ENCODE data around the gene KCNH5. TPM values are rescaled to one million over a fixed set of nuclear protein-coding genes. Genes with fewer than 3 reads are reported as not detected.
"Not testable (repeated sequence)": the region's sequence is repeated elsewhere in the genome, so short reads cannot be mapped to it uniquely, and the experiment has no call there.

KCNH5 gene
- total RNA-seq, 2 experiments from 2014 or later, result not detected

GRCh38 chr14:62759796-62760195 is 285.5 kb downstream of the KCNH5 start:
- ChIA-PET POLR2A (no interaction called here), CTCF (ENCODE audit: unreplicated experiment) (no interaction called here)
- Histone ChIP-seq H3K79me2 (ENCODE audit: insufficient read depth, low read depth, low read length) (no peaks in the 10 kb centered on the region), H2AFZ (ENCODE audit: low read length) (no peak overlapping the region), H3K9me2 (ENCODE audit: insufficient read depth, low read length) (no peaks in the 10 kb centered on the region), H3K9me3 (ENCODE audit: low read length) (no peaks in the 10 kb centered on the region), H3K4me3 (ENCODE audit: low read depth, low read length, poor library complexity, severe bottlenecking) (no peak overlapping the region), H3K27ac (ENCODE audit: low read depth, low read length, poor library complexity, severe bottlenecking) (no peak overlapping the region), H3K4me2 (ENCODE audit: low read length) (no peak overlapping the region), H4K20me1 (ENCODE audit: insufficient read depth, low read length) (no peaks in the 10 kb centered on the region), H3K36me3 (ENCODE audit: insufficient read depth, low read length) (no peaks in the 10 kb centered on the region), H3K4me1 (ENCODE audit: insufficient read depth, low read length, poor library complexity, severe bottlenecking) (no peaks in the 10 kb centered on the region)
- TF ChIP-seq EZH2phosphoT487 (IDR thresholded peaks at IDR 0.05; ENCODE audit: borderline replicate concordance, low read depth, low read length) (no peak), CTCF (conservative IDR thresholded peaks at IDR 0.05; ENCODE audit: low read length) (no peak)
- BruUV-seq (replicated peaks), result no TSS peak
- intact Hi-C loops (cut with micrococcal nuclease; ENCODE audit: unreplicated experiment), result no loop called here
- DNase-seq (ENCODE audit: low spot score), result no peak

- POLR2A ChIA-PET, result interaction anchor here (0.8 kb wide), 1 partner anchor 17 kb away, joined by 3 read pairs; no protein-coding TSS in a partner anchor
- H3K27ac ChIP-seq (ENCODE audit: low read depth, low read length, poor library complexity, severe bottlenecking); H3K4me2 ChIP-seq (ENCODE audit: low read length); H3K79me2 ChIP-seq (ENCODE audit: insufficient read depth, low read depth, low read length); H3K36me3 ChIP-seq (ENCODE audit: insufficient read depth, low read length); BruUV-seq (replicated peaks); CTCF ChIA-PET (ENCODE audit: unreplicated experiment); DNase-seq (ENCODE audit: low spot score); H3K9me2 ChIP-seq (ENCODE audit: insufficient read depth, low read length); H4K20me1 ChIP-seq (ENCODE audit: insufficient read depth, low read length); H3K4me1 ChIP-seq (ENCODE audit: insufficient read depth, low read length, poor library complexity, severe bottlenecking); H3K9me3 ChIP-seq (ENCODE audit: low read length); H2AFZ ChIP-seq (ENCODE audit: low read length); intact Hi-C loops (cut with micrococcal nuclease; ENCODE audit: unreplicated experiment); H3K4me3 ChIP-seq (ENCODE audit: low read depth, low read length, poor library complexity, severe bottlenecking): not testable (repeated sequence)
Observed at GRCh38 chr14:62746881-62747280, 298.4 kb downstream of the KCNH5 start.

GRCh38 chr14:62745496-62745895 is 299.8 kb downstream of the KCNH5 start:
- Histone ChIP-seq H3K79me2 (ENCODE audit: insufficient read depth, low read depth, low read length) (no peaks in the 10 kb centered on the region), H2AFZ (ENCODE audit: low read length) (no peak overlapping the region), H3K9me3 (ENCODE audit: low read length) (no peaks in the 10 kb centered on the region), H3K4me2 (ENCODE audit: low read length) (no peak overlapping the region), H3K36me3 (ENCODE audit: insufficient read depth, low read length) (no peaks in the 10 kb centered on the region), H3K27ac (ENCODE audit: low read depth, low read length, poor library complexity, severe bottlenecking) (no peak overlapping the region), H3K4me3 (ENCODE audit: low read depth, low read length, poor library complexity, severe bottlenecking) (no peak overlapping the region), H3K9me2 (ENCODE audit: insufficient read depth, low read length) (no peaks in the 10 kb centered on the region), H4K20me1 (ENCODE audit: insufficient read depth, low read length) (no peaks in the 10 kb centered on the region), H3K4me1 (ENCODE audit: insufficient read depth, low read length, poor library complexity, severe bottlenecking) (no peaks in the 10 kb centered on the region)
- ChIA-PET CTCF (ENCODE audit: unreplicated experiment) (no interaction called here), POLR2A (no interaction called here)
- intact Hi-C loops (cut with micrococcal nuclease; ENCODE audit: unreplicated experiment), result no loop called here
- DNase-seq (ENCODE audit: low spot score), result no peak
- BruUV-seq (replicated peaks), result no TSS peak
- TF ChIP-seq EZH2phosphoT487 (IDR thresholded peaks at IDR 0.05; ENCODE audit: borderline replicate concordance, low read depth, low read length), result no peak

GRCh38 chr14:62743560-62743959 is 301.7 kb downstream of the KCNH5 start:
- H3K27ac ChIP-seq (ENCODE audit: low read depth, low read length, poor library complexity, severe bottlenecking), result no peak overlapping the region
- H3K79me2 ChIP-seq (ENCODE audit: insufficient read depth, low read depth, low read length), result no peaks in the 10 kb centered on the region
- BruUV-seq (replicated peaks), result no TSS peak
- no peak overlapping the region for H3K4me3 ChIP-seq (ENCODE audit: low read depth, low read length, poor library complexity, severe bottlenecking)
- H3K9me2 ChIP-seq (ENCODE audit: insufficient read depth, low read length), result no peaks in the 10 kb centered on the region
- DNase-seq (ENCODE audit: low spot score), result no peak
- no peaks in the 10 kb centered on the region for H3K4me1 ChIP-seq (ENCODE audit: insufficient read depth, low read length, poor library complexity, severe bottlenecking)
- intact Hi-C loops (cut with micrococcal nuclease; ENCODE audit: unreplicated experiment), result no loop called here
- ChIA-PET CTCF (ENCODE audit: unreplicated experiment) (no interaction called here), POLR2A (interaction anchor here (1.1 kb wide), 1 partner anchor 30 kb away, joined by 4 read pairs; no protein-coding TSS in a partner anchor)
- TF ChIP-seq CTCF (conservative IDR thresholded peaks at IDR 0.05; ENCODE audit: low read length), result no peak
- TF ChIP-seq EZH2phosphoT487 (IDR thresholded peaks at IDR 0.05; ENCODE audit: borderline replicate concordance, low read depth, low read length), result no peak
- no peaks in the 10 kb centered on the region for H3K36me3 ChIP-seq (ENCODE audit: insufficient read depth, low read length)
- no peaks in the 10 kb centered on the region for H3K9me3 ChIP-seq (ENCODE audit: low read length)
- no peak overlapping the region for H2AFZ ChIP-seq (ENCODE audit: low read length)
- H4K20me1 ChIP-seq (ENCODE audit: insufficient read depth, low read length), result no peaks in the 10 kb centered on the region
- H3K4me2 ChIP-seq (ENCODE audit: low read length), result no peak overlapping the region

Data from OCI-LY7 (cell line).